Activated T-cell treated with anti-CD3 and anti-CD28 coated beads for 1 hour (primary cell): ENCODE data around the gene TOPBP1.
"Not testable (repeated sequence)": the region's sequence is repeated elsewhere in the genome, so short reads cannot be mapped to it uniquely, and the experiment has no call there.

Experiments used
- DNase-seq: peaks from one replicate; pipeline ENCODE4 v3.0.0-alpha.2; 2020; ENCODE audit warnings: low read depth

The TOPBP1 gene

GRCh38 chr3:133674290-133674919 lies 12.7 kb upstream of the TOPBP1 start:
- DNase-seq = no peak

GRCh38 chr3:133673746-133674145 lies 12.0 kb upstream of the TOPBP1 start:
- DNase-seq = no peak

GRCh38 chr3:133672461-133672860 lies 10.7 kb upstream of the TOPBP1 start:
- DNase-seq = no peak

GRCh38 chr3:133670525-133670995 lies 8.8 kb upstream of the TOPBP1 start:
- no peak for DNase-seq

- no peak for DNase-seq
Measured at GRCh38 chr3:133669949-133670524, 8.3 kb upstream of the TOPBP1 start.

- DNase-seq = no peak
Measured at GRCh38 chr3:133667118-133667517, 5.4 kb upstream of the TOPBP1 start.

- DNase-seq = not testable (repeated sequence)
Measured at GRCh38 chr3:133665188-133665587, 3.4 kb upstream of the TOPBP1 start.

- no peak for DNase-seq
Measured at GRCh38 chr3:133663569-133664313, 2.0 kb upstream of the TOPBP1 start.

- DNase-seq = no peak
Measured at GRCh38 chr3:133662278-133662651, 524 bp upstream of the TOPBP1 start.

- DNase-seq = no peak
Measured at GRCh38 chr3:133659806-133660205, 1.9 kb downstream of the TOPBP1 start.

- no peak for DNase-seq
Measured at GRCh38 chr3:133655731-133656515, 5.8 kb downstream of the TOPBP1 start.

- no peak for DNase-seq
Measured at GRCh38 chr3:133649486-133650068, 12.2 kb downstream of the TOPBP1 start.

- DNase-seq = no peak
Measured at GRCh38 chr3:133644768-133645167, 17.0 kb downstream of the TOPBP1 start.

- DNase-seq = no peak
Measured at GRCh38 chr3:133643611-133644010, 18.1 kb downstream of the TOPBP1 start.

- no peak for DNase-seq
Measured at GRCh38 chr3:133641254-133641653, 20.5 kb downstream of the TOPBP1 start.

- DNase-seq = no peak
Measured at GRCh38 chr3:133633439-133633838, 28.3 kb downstream of the TOPBP1 start.

GRCh38 chr3:133629146-133629545 lies 32.6 kb downstream of the TOPBP1 start:
- no peak for DNase-seq

GRCh38 chr3:133627789-133628188 lies 34.0 kb downstream of the TOPBP1 start:
- no peak for DNase-seq

GRCh38 chr3:133620066-133620784 lies 41.5 kb downstream of the TOPBP1 start:
- DNase-seq = no peak

- no peak for DNase-seq
Measured at GRCh38 chr3:133611534-133611933, 50.2 kb downstream of the TOPBP1 start.

GRCh38 chr3:133610031-133610430 lies 51.7 kb downstream of the TOPBP1 start:
- DNase-seq = no peak
